HepG2 (cell line): ENCODE results near the gene C1S. TPM values are rescaled to one million over a fixed set of nuclear protein-coding genes. Genes with fewer than 3 reads are reported as not detected.

Experiments
- ATAC-seq: fragments of 200-7000 bp; cut with Tn5 transposase; 3 replicates; pipeline ENCODE4 v1.9.1; 2020; ENCODE audit warnings: mild to moderate bottlenecking, moderate library complexity
- BruUV-seq: library from RNA; stranded (reverse); fragments of 400-500 nt; replicated peaks from 2 replicates; lab custom pipeline; 2021; lab: Mats Ljungman, UMichigan
- CTCF ChIA-PET: fragments of 300-600 bp; formaldehyde crosslinking; extraction: SDS; loops from one replicate; lab custom pipeline; 2021; ENCODE audit warnings: low total read pairs, inconsistent platforms, low intra/inter-chr PET ratio; lab: Yijun Ruan, JAX
- POLR2A ChIA-PET: fragments of 350-600 bp; sonication (Branson Sonifier 250); formaldehyde crosslinking; loops from one replicate; lab custom pipeline; 2020; ENCODE audit warnings: antibody characterized with exemption, inconsistent platforms; lab: Yijun Ruan, JAX
- DNase-seq: peaks from one replicate; pipeline ENCODE4 v3.0.0-alpha.2; 2015; ENCODE audit warnings: low spot score
- FAIRE-seq: peaks from 3 replicates; lab custom pipeline; 2011; peaks lifted over from hg19 to GRCh38; lab: Jason Lieb, UNC
- H2AFZ ChIP-seq: one replicate; pipeline ENCODE4 v1.6.1; 2011; ENCODE audit warnings: low read length, inconsistent platforms
- H3K27ac ChIP-seq: fragments of 300-600 bp; 3 replicates; pipeline ENCODE4 v1.8.0; 2011; ENCODE audit warnings: mixed run types, mild to moderate bottlenecking, mixed read lengths, low read length, inconsistent platforms; ENCODE audit not compliant: insufficient read depth; ENCODE audit errors: extremely low read length
- H3K27me3 ChIP-seq, 2 experiments: fragments of 200-600 bp in 1 of 2; 2 replicates in 1 of 2; 3 replicates in 1 of 2; pipeline versions ENCODE4 v1.6.0 to v1.8.0; 2011; ENCODE audit warnings: low read length in 2 of 2, mild to moderate bottlenecking in 2 of 2, moderate library complexity in 2 of 2, inconsistent platforms in 1 of 2; ENCODE audit not compliant: insufficient read depth in 2 of 2, control insufficient read depth in 1 of 2
- H3K36me3 ChIP-seq, 2 experiments: fragments of 200-600 bp in 1 of 2; replicated peaks in 1 of 2; 2 replicates in 1 of 2; 3 replicates in 1 of 2; pipeline versions ENCODE4 v1.5.1 to v1.8.0; 2011; ENCODE audit warnings: low read length in 2 of 2, inconsistent platforms in 1 of 2; ENCODE audit not compliant: insufficient read depth in 2 of 2, control insufficient read depth in 1 of 2
- H3K4me1 ChIP-seq: 2 replicates; pipeline ENCODE4 v1.5.1; 2012; ENCODE audit warnings: low read length, inconsistent platforms; ENCODE audit not compliant: insufficient read depth
- H3K4me2 ChIP-seq: 2 replicates; pipeline ENCODE4 v1.6.0; 2011; ENCODE audit warnings: low read depth, low read length, inconsistent platforms
- H3K4me3 ChIP-seq, 3 experiments: fragments of 200-600 bp in 1 of 3; sonication (generic), shearing (Covaris generic) in 1 of 3; replicated peaks in 1 of 3; 2 replicates each; pipeline ENCODE4 v1.5.1; 2011 to 2016; ENCODE audit warnings: low read length in 3 of 3, inconsistent platforms in 2 of 3, low read depth in 2 of 3, mild to moderate bottlenecking in 2 of 3, control low read depth in 1 of 3, mixed read lengths in 1 of 3; ENCODE audit not compliant: insufficient read depth in 1 of 3
- H3K79me2 ChIP-seq: one replicate; pipeline ENCODE4 v1.6.1; 2011; ENCODE audit warnings: low read length, inconsistent platforms; ENCODE audit not compliant: insufficient read depth
- H3K9ac ChIP-seq: 2 replicates; pipeline ENCODE4 v1.6.0; 2011; ENCODE audit warnings: mild to moderate bottlenecking, low read depth, low read length, inconsistent platforms; ENCODE audit not compliant: insufficient read depth
- H3K9me3 ChIP-seq: 2 replicates; pipeline ENCODE4 v1.5.1; 2012; ENCODE audit warnings: mild to moderate bottlenecking, low read length
- H4K20me1 ChIP-seq: 2 replicates; pipeline ENCODE4 v1.6.0; 2011; ENCODE audit warnings: inconsistent platforms, mild to moderate bottlenecking, low read length, moderate library complexity; ENCODE audit not compliant: insufficient read depth
- EEA1 ChIP-seq: sonication (generic); formaldehyde crosslinking; IDR thresholded peaks from 2 replicates; pipeline ENCODE4 v1.5.1; 2020; ENCODE audit warnings: mild to moderate bottlenecking, missing genetic modification reagents, borderline replicate concordance
- FOXA1 ChIP-seq, 2 experiments: fragments of 450-650 bp in 1 of 2; sonication (generic) in 1 of 2; formaldehyde crosslinking in 1 of 2; IDR thresholded peaks; 2 replicates each; pipeline versions ENCODE4 v1.4.0 to v1.6.1; 2016 to 2020; ENCODE audit warnings: missing genetic modification reagents in 1 of 2
- KMT2A ChIP-seq: sonication (generic); formaldehyde crosslinking; IDR thresholded peaks from 2 replicates; pipeline ENCODE4 v1.4.0; 2020; ENCODE audit warnings: missing genetic modification reagents
- NBN ChIP-seq: fragments of 450-650 bp; conservative IDR thresholded peaks from 2 replicates; pipeline ENCODE4 v1.6.1; 2017
- NFYB ChIP-seq: sonication (generic); formaldehyde crosslinking; IDR thresholded peaks from 2 replicates; pipeline ENCODE4 v1.4.0; 2020; ENCODE audit warnings: missing genetic modification reagents
- RARG ChIP-seq: sonication (generic); formaldehyde crosslinking; IDR thresholded peaks from 2 replicates; pipeline ENCODE4 v1.4.0; 2020; ENCODE audit warnings: low read depth, mild to moderate bottlenecking, missing genetic modification reagents
- RFX1 ChIP-seq: fragments of 450-650 bp; IDR thresholded peaks from 2 replicates; pipeline ENCODE4 v1.6.1; 2017
- SRY ChIP-seq: sonication (generic); formaldehyde crosslinking; IDR thresholded peaks from 2 replicates; pipeline ENCODE4 v1.8.0; 2022; ENCODE audit warnings: mild to moderate bottlenecking, missing genetic modification reagents
- ZFY ChIP-seq: sonication (generic); formaldehyde crosslinking; IDR thresholded peaks from 2 replicates; pipeline ENCODE4 v1.4.0; 2020; ENCODE audit warnings: missing genetic modification reagents
- ZNF230 ChIP-seq: sonication (generic); formaldehyde crosslinking; IDR thresholded peaks from 2 replicates; pipeline ENCODE4 v1.4.0; 2020; ENCODE audit warnings: mild to moderate bottlenecking, missing genetic modification reagents
- ZNF558 ChIP-seq: sonication (generic); formaldehyde crosslinking; IDR thresholded peaks from 2 replicates; pipeline ENCODE4 v1.9.0; 2022; ENCODE audit warnings: mild to moderate bottlenecking, missing genetic modification reagents, borderline replicate concordance
- ZNF564 ChIP-seq: sonication (generic); formaldehyde crosslinking; IDR thresholded peaks from 2 replicates; pipeline ENCODE4 v1.8.1; 2023; ENCODE audit warnings: mild to moderate bottlenecking, missing genetic modification reagents
- ZSCAN29 ChIP-seq: sonication (generic); formaldehyde crosslinking; conservative IDR thresholded peaks from 2 replicates; pipeline ENCODE4 v1.4.0; 2020; ENCODE audit warnings: mild to moderate bottlenecking, missing genetic modification reagents
- WGBS: methylation state at CpG from one replicate; pipeline ENCODE4 v1.1.6; 2017; ENCODE audit warnings: low lambda C conversion rate; 5-methylcytosine and 5-hydroxymethylcytosine counted together
- in situ Hi-C: cut with HindIII; loops from 2 replicates; pipeline ENCODE4 v1.10.0; 2017; ENCODE audit warnings: low pct_unique_long_range_greater_than_20kb; ENCODE audit not compliant: extremely low pct_ligation_motif_present
- intact Hi-C: fragments of 100-400 bp; cut with micrococcal nuclease; formaldehyde crosslinking; loops from one replicate; pipeline ENCODE4 v1.10.0; 2022; ENCODE audit not compliant: unreplicated experiment
- polyA plus RNA-seq, 8 experiments: library from polyadenylated mRNA; depleted of rRNA in 3 of 8; stranded (reverse) in 7 of 8; unstranded in 1 of 8; fragments of >200 nt; fragmentation: Illumina TruSeq in 4 of 8; extraction: Trizol in 4 of 8; gene quantifications; 2 replicates each; pipeline versions ENCODE4 v1.2.1 to v1.2.3, GENCODE V29; 2011 to 2016; ENCODE audit warnings: low read depth in 4 of 8, missing spikeins in 1 of 8, mixed read lengths in 1 of 8; ENCODE audit not compliant: insufficient read depth in 1 of 8
- total RNA-seq, 5 experiments: library from RNA; depleted of rRNA; stranded (reverse); fragments of >200 nt; fragmentation: Illumina TruSeq; extraction: Trizol; gene quantifications; 2 replicates each; pipeline ENCODE4 v1.2.3, GENCODE V29; 2016; ENCODE audit warnings: low read depth in 1 of 5
- TF ChIP-seq, protein P1 (sequence below): sonication (generic); formaldehyde crosslinking; IDR thresholded peaks from 2 replicates; pipeline ENCODE4 v1.8.0; 2022; ENCODE audit warnings: mild to moderate bottlenecking, missing genetic modification reagents

The C1S gene
- total and polyA plus RNA-seq, 2 of the 13 experiments (the other 11 are each of a cell fraction or from before 2014, with no cell fraction given): 14.5 to 18.2 TPM

DNA sequence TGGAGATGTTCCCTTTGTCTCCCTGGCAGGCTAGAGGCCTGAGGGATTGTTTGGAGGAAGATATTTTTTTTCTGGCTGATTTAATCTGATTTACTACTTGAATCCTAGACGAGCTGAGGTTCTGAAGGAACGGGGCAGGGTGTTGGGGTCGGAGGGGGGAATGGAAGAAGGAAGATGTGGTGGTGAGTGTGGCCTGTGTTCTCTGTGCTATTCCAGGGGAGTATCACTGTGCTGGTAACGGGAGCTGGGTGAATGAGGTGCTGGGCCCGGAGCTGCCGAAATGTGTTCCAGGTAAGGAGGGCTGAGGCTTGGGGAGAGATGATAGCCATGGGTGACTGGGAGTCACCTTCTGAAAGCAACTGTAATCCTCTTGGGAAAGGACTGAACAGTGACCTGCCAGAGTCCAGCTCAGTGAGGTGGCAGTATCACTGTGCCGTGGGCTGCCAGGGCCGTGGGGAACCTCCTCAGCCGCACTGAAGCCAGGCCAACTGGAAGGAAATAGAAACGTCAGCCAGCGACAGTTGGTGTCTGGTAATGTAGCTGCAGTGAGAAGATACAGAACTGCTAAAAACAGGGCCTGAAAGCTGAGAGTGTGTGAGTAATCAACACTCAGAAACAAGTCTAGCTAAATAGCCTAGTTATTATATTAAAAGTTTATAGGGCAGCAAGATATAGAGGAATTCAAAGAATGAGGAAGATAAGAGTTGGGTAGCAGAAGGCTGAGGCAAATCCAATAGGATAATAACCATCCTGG lies 7.9 kb downstream of the C1S start:
- intact Hi-C loops: no loop called here
- WGBS: 86% methylated on average over 11 of the region's 11 CpGs
- no peak overlapping the region for H3K27ac ChIP-seq
- BruUV-seq: no TSS peak
- H2AFZ ChIP-seq: no peak overlapping the region
- H3K4me3 ChIP-seq: no peak overlapping the region
- CTCF ChIA-PET: no interaction called here
- no peak for TF ChIP-seq EEA1 (CRISPR knock-in tag)
- TF ChIP-seq ZSCAN29 (CRISPR knock-in tag): no peak
- no peak for TF ChIP-seq NFYB (CRISPR knock-in tag)
- no peak for TF ChIP-seq NBN
- no peak for TF ChIP-seq SRY (CRISPR knock-in tag)
- no peak for TF ChIP-seq ZNF564 (CRISPR knock-in tag)
- no peak for TF ChIP-seq KMT2A (CRISPR knock-in tag)
- TF ChIP-seq RFX1: no peak
- no peak for TF ChIP-seq FOXA1 (IDR thresholded peaks at IDR 0.05)
- no peak for TF ChIP-seq FOXA1 (CRISPR knock-in tag; IDR thresholded peaks at IDR 0.05)
- no peak for TF ChIP-seq ZFY (CRISPR knock-in tag)
- TF ChIP-seq ZNF558 (CRISPR knock-in tag): no peak
- TF ChIP-seq ZNF230 (CRISPR knock-in tag): no peak
- TF ChIP-seq, protein P1, sequence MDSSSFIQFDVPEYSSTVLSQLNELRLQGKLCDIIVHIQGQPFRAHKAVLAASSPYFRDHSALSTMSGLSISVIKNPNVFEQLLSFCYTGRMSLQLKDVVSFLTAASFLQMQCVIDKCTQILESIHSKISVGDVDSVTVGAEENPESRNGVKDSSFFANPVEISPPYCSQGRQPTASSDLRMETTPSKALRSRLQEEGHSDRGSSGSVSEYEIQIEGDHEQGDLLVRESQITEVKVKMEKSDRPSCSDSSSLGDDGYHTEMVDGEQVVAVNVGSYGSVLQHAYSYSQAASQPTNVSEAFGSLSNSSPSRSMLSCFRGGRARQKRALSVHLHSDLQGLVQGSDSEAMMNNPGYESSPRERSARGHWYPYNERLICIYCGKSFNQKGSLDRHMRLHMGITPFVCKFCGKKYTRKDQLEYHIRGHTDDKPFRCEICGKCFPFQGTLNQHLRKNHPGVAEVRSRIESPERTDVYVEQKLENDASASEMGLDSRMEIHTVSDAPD (CRISPR knock-in tag): no peak
- no peak for TF ChIP-seq RARG
- TF ChIP-seq, all 625 proteins: peak for 0
- POLR2A ChIA-PET: interaction anchor here (0.6 to 1.4 kb wide), 2 partner anchors 11 to 40 kb away, joined by 3 to 4 read pairs; no protein-coding TSS in a partner anchor
- Histone ChIP-seq H4K20me1 (no peaks in the 10 kb centered on the region), H3K9me3 (no peaks in the 10 kb centered on the region), H3K36me3 (no peaks in the 10 kb centered on the region), H3K27me3 (no peaks in the 10 kb centered on the region), H3K9ac (no peak overlapping the region), H3K4me2 (no peak overlapping the region), H3K4me1 (peaks cover 18% of the 10 kb centered on the region), H3K79me2 (no peaks in the 10 kb centered on the region)
- no peak for FAIRE-seq
- no peak for DNase-seq
- no peak for ATAC-seq
- in situ Hi-C loops: loop anchor here (10.0 kb wide), 1 partner anchor 46 kb away; no protein-coding TSS in a partner anchor
